Stimulated activated CD8-positive, alpha-beta memory T cell treated with anti-CD3 and anti-CD28 coated beads, Interleukin-12 subunit alpha, Interleukin-12 subunit beta, amount 100 ng/mL, for 4 hours (primary cell): Measurements from ENCODE around the gene AMIGO2.
"Not testable (repeated sequence)": the region's sequence is repeated elsewhere in the genome, so short reads cannot be mapped to it uniquely, and the experiment has no call there.

Source experiments
- DNase-seq: peaks from one replicate; pipeline ENCODE4 v3.0.0-alpha.2; 2020; ENCODE audit warnings: low read depth

The AMIGO2 gene, protein sequence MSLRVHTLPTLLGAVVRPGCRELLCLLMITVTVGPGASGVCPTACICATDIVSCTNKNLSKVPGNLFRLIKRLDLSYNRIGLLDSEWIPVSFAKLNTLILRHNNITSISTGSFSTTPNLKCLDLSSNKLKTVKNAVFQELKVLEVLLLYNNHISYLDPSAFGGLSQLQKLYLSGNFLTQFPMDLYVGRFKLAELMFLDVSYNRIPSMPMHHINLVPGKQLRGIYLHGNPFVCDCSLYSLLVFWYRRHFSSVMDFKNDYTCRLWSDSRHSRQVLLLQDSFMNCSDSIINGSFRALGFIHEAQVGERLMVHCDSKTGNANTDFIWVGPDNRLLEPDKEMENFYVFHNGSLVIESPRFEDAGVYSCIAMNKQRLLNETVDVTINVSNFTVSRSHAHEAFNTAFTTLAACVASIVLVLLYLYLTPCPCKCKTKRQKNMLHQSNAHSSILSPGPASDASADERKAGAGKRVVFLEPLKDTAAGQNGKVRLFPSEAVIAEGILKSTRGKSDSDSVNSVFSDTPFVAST

GRCh38 chr12:47079468-47079980 lies at the start of gene AMIGO2, which contains the start of gene PCED1B:
AMIGO2 (minus strand) TSS chr12:47079959; CDS start chr12:47079002, 957 bp downstream.
PCED1B (plus strand) TSS chr12:47079621; CDS start chr12:47235064, 155,443 bp downstream.
- DNase-seq = peak; percentile 37

GRCh38 chr12:47126246-47126645 lies 46.5 kb upstream of the AMIGO2 start:
- DNase-seq = no peak

- DNase-seq = no peak
Observed at GRCh38 chr12:47124451-47124850, 44.7 kb upstream of the AMIGO2 start.

- DNase-seq = no peak
Observed at GRCh38 chr12:47123730-47124129, 44.0 kb upstream of the AMIGO2 start.

DNA sequence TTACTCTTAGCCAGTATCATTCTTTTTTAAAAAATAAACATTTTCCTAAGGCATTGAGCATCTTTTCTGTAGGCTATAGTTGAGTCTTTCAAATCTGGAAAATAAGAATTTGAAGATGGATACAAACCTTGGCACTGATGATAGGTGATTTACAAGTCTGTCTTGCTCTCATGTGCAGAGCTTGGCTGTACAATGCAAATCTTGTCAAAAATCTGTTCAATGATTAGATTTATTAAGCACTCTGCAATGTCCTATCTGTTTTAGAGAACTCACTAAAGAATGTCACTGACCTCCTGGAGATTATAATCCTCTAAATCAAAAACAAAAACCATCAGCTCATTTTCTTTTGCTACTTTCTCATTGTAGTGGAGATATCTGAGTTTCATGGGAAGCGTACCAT lies 42.8 kb upstream of the AMIGO2 start:
- DNase-seq = no peak

DNA sequence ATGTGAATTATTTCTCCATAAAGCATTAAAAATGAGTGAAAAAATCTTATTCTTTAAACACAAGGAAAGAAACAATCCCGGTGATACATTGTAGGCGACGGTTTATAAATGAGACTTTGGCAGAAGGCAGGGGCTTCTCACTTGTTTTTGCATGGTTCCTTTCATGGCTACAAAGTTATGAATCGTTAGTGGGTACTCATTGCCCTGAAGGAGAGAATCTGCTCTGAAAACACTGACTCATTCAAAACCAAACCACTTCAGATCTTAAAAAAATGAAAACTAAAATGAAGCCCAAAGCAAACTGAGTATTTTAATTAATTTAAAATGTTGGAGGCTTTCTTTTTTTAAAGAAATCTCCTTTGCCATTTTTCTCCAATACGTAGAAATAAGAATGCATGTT lies 41.4 kb upstream of the AMIGO2 start:
- DNase-seq = no peak

- no peak for DNase-seq
Observed at GRCh38 chr12:47120736-47121135, 41.0 kb upstream of the AMIGO2 start.

DNA sequence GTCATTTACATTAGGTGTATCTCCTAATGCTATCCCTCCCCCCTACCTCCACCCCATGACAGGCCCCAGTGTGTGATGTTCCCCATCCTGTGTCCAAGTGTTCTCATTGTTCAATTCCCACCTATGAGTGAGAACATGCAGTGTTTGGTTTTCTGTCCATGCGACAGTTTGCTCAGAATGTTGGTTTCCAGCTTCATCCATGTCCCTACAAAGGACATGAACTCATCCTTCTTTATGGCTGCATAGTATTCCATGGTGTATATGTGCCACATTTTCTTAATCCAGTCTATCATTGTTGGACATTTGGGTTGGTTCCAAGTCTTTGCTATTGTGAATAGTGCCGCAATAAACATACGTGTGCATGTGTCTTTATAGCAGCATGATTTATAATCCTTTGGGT lies 37.5 kb upstream of the AMIGO2 start:
- DNase-seq = not testable (repeated sequence)

- no peak for DNase-seq
Observed at GRCh38 chr12:47114481-47114892, 34.7 kb upstream of the AMIGO2 start.

DNA sequence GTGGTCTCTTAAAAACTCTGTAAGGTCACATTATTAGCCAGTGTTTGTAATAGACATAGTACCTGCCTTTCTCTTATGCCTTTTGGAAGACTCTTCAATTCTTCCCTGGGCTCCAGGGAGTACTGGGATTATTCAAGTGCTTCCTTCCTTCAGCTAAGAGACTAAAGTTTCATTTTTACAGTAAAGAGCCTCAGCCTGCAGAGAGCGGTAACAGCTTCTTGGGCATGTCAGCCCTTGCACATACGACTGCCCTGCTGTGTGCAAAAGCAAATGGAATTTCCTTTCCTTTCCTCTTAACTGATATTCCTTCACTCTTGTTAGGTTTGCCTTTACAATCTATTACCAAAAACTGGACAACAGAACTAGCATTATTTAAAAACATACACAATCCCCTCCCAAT lies 32.9 kb upstream of the AMIGO2 start:
- no peak for DNase-seq

DNA sequence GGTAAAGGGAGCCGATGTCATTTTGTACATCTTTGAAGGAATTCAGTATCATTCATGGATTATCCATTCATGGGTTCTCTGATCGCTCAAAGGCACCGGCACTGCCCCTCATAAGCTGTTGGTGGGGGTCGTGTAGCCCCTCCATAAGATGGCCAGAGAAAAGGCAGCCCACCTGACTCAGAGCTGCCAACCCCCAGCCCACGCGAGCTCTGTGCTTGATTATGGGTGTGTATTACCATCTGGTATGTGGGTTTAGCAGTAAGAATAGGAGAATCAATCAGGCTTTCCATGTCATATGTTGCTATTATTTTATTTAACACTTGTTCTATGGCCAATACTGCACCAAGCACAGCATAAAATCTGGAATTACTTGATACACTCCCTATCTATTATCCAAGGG lies 32.1 kb upstream of the AMIGO2 start:
- DNase-seq = no peak

- DNase-seq = no peak
Observed at GRCh38 chr12:47111392-47111778, 31.6 kb upstream of the AMIGO2 start.

DNA sequence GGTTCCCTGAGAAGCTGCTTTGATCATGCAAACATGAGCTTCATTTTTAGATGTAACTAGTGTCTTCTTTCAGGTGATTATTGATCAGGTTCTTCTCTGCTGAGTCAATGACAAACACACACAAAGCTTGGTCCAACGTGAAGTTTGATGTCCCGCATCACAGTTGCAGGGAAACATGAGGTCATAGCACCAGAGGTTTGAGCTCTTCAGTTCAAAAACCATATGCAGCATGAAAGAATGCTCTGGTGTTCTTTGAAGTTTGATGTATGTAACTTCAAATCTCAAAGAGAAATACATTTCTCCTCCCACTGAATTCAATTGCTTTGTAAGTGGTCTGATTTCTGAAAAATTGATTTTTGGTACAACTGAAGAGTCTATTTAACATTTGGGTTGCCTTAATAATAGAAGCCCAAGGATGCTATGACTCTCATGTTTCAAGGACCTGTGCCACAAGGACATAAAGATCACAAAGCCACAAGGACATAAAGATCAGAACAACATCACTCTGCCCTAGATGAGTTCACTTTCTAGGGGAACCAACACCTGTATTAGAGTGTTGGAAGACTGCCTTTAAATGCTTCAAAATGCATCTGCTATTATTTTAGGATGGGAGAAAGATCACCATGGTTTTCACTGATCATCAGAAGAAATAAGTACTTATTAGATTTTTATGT lies 31.1 kb upstream of the AMIGO2 start:
- no peak for DNase-seq

DNA sequence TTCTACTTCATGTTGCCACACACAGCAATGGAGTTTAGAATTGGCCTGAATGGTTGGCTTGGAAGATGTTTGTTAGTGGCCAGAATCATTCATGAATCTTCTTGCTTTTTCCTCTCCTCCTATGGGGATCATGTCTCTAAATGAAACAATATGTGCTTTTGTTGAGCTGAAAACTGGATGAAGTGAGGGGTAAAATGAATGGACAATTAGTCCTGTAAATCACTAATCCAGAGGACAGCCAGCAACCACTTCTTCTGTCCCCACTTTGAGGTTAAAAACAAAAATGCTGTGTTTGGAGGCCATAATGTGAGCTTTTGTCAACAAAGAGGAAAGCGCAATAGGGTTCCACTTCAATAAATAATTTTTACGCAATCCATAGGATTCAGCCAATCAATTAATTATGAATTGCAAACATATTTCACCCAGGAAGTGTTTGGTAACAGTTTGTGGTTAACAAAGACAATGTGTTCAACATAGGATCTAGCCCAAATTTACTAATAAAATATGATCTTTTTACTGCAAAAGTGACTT lies 30.3 kb upstream of the AMIGO2 start:
- DNase-seq = no peak

- DNase-seq = no peak
Observed at GRCh38 chr12:47107926-47108325, 28.2 kb upstream of the AMIGO2 start.

- no peak for DNase-seq
Observed at GRCh38 chr12:47107446-47107845, 27.7 kb upstream of the AMIGO2 start.

DNA sequence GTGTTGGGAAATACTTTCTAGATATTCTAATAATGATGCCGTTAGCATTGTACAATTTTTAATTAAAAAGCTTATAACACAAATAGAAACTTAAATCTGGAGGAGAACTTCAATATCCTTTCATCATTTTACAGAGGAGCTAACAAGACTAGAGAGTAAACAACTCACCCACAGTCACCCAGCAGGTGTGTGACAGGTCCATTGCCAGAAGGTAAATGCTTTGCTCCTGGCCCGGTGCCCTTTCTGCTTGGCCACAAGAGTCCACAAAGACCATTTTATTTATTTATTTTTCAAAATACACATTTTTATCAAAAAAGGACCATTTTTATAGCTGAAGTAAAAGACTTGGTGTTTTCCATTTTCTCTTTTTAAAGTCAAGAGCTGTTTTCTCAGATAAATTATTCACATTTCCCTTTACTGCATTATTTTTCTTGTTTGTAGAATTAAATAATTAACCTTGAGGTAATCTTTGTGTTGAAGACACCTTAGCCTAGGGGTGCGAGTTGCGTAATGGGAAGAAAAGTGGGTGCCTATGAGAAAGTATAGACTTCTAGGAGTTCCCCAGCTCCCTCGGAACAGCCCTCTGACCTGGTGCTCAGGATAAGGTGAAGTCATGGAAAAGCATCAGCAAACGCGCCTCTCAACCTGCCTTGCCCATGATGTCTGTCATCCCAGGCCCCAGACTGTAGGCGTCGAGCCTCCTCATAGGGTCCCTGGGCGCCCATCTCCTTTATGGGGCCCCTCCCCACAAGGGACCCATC lies 26.3 kb upstream of the AMIGO2 start:
- DNase-seq = no peak

- no peak for DNase-seq
Observed at GRCh38 chr12:47102845-47103651, 23.3 kb upstream of the AMIGO2 start.

- DNase-seq = no peak
Observed at GRCh38 chr12:47102406-47102805, 22.6 kb upstream of the AMIGO2 start.

DNA sequence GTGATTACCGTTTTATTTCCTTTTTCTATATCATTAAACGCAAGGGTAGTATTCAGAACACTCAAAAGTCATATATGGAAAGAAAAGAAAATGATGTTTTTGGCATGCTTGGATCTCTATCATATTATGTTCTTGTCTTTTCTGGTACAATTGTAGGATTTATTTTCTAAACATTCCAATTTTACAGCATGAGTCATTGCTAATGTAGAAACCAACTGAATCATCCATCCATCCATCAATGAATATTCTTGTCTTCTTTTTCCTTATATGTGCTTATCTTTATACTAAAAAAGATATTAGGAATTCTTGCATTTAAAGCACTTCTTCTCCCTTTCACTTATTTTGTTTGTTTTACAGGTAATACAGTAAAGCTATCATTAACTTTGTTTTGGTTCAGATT lies 20.4 kb upstream of the AMIGO2 start:
- DNase-seq = no peak

- no peak for DNase-seq
Observed at GRCh38 chr12:47099610-47100009, 19.9 kb upstream of the AMIGO2 start.
